Caco-2 (cell line): ENCODE measurements around the gene C1QTNF5. TPM values are rescaled to one million over a fixed set of nuclear protein-coding genes. Genes with fewer than 3 reads are reported as not detected.

Experiments used
- BruUV-seq: library from RNA; stranded (reverse); fragments of 400-500 nt; replicated peaks from 2 replicates; lab custom pipeline; 2021; lab: Mats Ljungman, UMichigan
- CTCF ChIA-PET: fragments of 300-600 bp; sonication (Branson Sonifier 250); formaldehyde crosslinking; loops from one replicate; lab custom pipeline; 2022; ENCODE audit warnings: antibody characterized with exemption; lab: Charles Lee
- POLR2A ChIA-PET: fragments of 300-600 bp; sonication (Branson Sonifier 250); formaldehyde crosslinking; loops from one replicate; lab custom pipeline; 2022; ENCODE audit warnings: antibody characterized with exemption; lab: Charles Lee
- DNase-seq, 2 experiments: peaks; one replicate each; pipeline versions ENCODE4 v3.0.0 to v3.0.0-alpha.2; 2020 to 2022
- H3K27me3 ChIP-seq: replicated peaks from 2 replicates; pipeline ENCODE4 v1.6.0; 2011; ENCODE audit warnings: low read length; ENCODE audit not compliant: control insufficient read depth, insufficient read depth
- H3K36me3 ChIP-seq: 2 replicates; pipeline ENCODE4 v1.5.1; 2011; ENCODE audit warnings: low read length; ENCODE audit not compliant: control insufficient read depth, insufficient read depth
- H3K4me1 ChIP-seq: fragments of 250-450 bp; sonication (Bioruptor Pico); 2 replicates; pipeline ENCODE4 v1.5.1; 2020; ENCODE audit warnings: mild to moderate bottlenecking
- H3K4me3 ChIP-seq: 2 replicates; pipeline ENCODE4 v1.5.1; 2011; ENCODE audit warnings: low read depth, mild to moderate bottlenecking, control low read depth, low read length
- H3K9me3 ChIP-seq: fragments of 250-450 bp; sonication (Bioruptor Pico); 2 replicates; pipeline ENCODE4 v1.5.1; 2020; ENCODE audit warnings: mild to moderate bottlenecking, moderate library complexity
- H3K27ac Mint-ChIP-seq: one replicate; pipeline ENCODE4 v1.8.0; 2022; ENCODE audit warnings: mixed read lengths; ENCODE audit not compliant: unreplicated experiment
- H3K27me3 Mint-ChIP-seq: one replicate; pipeline ENCODE4 v1.8.0; 2022; ENCODE audit warnings: mixed read lengths; ENCODE audit not compliant: insufficient read depth, unreplicated experiment
- H3K36me3 Mint-ChIP-seq: one replicate; pipeline ENCODE4 v1.8.0; 2022; ENCODE audit warnings: mild to moderate bottlenecking, mixed read lengths; ENCODE audit not compliant: insufficient read depth, unreplicated experiment
- H3K4me1 Mint-ChIP-seq: one replicate; pipeline ENCODE4 v1.8.0; 2022; ENCODE audit warnings: low read depth, mixed read lengths; ENCODE audit not compliant: unreplicated experiment
- H3K4me3 Mint-ChIP-seq: one replicate; pipeline ENCODE4 v1.8.0; 2022; ENCODE audit warnings: mild to moderate bottlenecking, moderate library complexity, mixed read lengths; ENCODE audit not compliant: unreplicated experiment
- H3K9me3 Mint-ChIP-seq: one replicate; pipeline ENCODE4 v1.8.0; 2022; ENCODE audit warnings: mixed read lengths; ENCODE audit not compliant: unreplicated experiment
- CTCF ChIP-seq, 2 experiments: fragments of 200-600 bp in 1 of 2; IDR thresholded peaks; 1 replicate in 1 of 2; 2 replicates in 1 of 2; pipeline versions ENCODE4 v1.5.1 to v1.8.0; 2011 to 2022; ENCODE audit warnings: antibody characterized with exemption in 1 of 2, control low read depth in 1 of 2, inconsistent platforms in 1 of 2, low read depth in 1 of 2, low read length in 1 of 2, mild to moderate bottlenecking in 1 of 2, moderate library complexity in 1 of 2; ENCODE audit not compliant: insufficient read depth in 1 of 2, severe bottlenecking in 1 of 2, unreplicated experiment in 1 of 2
- intact Hi-C: fragments of 100-400 bp; cut with micrococcal nuclease; formaldehyde crosslinking; loops from one replicate; pipeline ENCODE4 v1.10.0; 2022; ENCODE audit not compliant: unreplicated experiment
- total RNA-seq: library from RNA; stranded (reverse); gene quantifications from 2 replicates; pipeline ENCODE4 v1.2.3, GENCODE V29; 2022

The C1QTNF5 gene
- total RNA-seq, 1 experiment from 2014 or later = 1.2 TPM

DNA sequence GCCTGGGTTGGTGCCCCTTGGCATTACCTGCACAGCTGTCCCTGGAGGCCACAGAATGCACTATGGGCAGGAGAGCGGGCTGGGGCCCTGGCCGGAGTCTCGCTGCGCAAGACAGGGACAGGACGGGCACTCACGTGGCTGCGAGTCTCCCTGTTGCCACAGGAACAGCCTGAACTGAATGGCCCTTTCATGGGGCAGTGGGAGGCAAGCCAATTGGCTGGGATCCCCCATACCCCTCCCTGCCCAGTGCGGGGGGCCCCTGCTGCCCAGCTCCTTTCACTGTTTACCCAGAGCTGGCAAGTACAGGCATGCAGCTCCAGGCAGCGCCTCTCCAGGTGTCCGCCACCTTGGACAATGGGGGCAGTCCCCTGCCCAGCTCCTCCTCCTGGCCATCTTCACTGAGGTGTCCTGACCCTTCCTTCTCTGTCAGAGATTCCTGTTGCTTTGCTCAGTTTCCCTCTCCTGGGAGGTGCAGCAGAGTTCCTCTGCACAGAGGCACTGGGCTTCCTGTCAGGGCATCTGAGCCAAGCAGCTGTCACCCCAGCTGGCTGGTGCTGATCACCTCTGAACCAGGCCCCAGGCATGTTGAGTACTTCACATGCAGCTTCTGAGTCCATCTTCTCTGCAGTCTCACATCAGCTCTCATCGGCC, 35.6 kb upstream of the C1QTNF5 start:
- intact Hi-C loops = no loop called here
- peaks cover 17% of the 10 kb centered on the region for H3K4me1 ChIP-seq
- Mint-ChIP-seq H3K4me3 (no peak overlapping the region), H3K9me3 (no peaks in the 10 kb centered on the region), H3K4me1 (peaks cover 14% of the 10 kb centered on the region), H3K27ac (no peak overlapping the region), H3K27me3 (no peaks in the 10 kb centered on the region), H3K36me3 (no peaks in the 10 kb centered on the region)
- H3K27me3 ChIP-seq = no peaks in the 10 kb centered on the region
- no peaks in the 10 kb centered on the region for H3K36me3 ChIP-seq
- ChIA-PET CTCF (interaction anchor here (1.0 to 11.8 kb wide), 3 partner anchors 14 to 42 kb away, joined by 3 to 220 read pairs (median 37); partner anchors contain the start of genes C1QTNF5 and RNF26), POLR2A (no interaction called here)
- TF ChIP-seq CTCF (IDR thresholded peaks at IDR 0.05; ENCODE audit: insufficient read depth in 1 of 2, low read depth in 1 of 2, low read length in 1 of 2, severe bottlenecking in 1 of 2, unreplicated experiment in 1 of 2) = no peak
- no peaks in the 10 kb centered on the region for H3K9me3 ChIP-seq
- H3K4me3 ChIP-seq = no peak overlapping the region
- no TSS peak for BruUV-seq
- DNase-seq = no peak

DNA sequence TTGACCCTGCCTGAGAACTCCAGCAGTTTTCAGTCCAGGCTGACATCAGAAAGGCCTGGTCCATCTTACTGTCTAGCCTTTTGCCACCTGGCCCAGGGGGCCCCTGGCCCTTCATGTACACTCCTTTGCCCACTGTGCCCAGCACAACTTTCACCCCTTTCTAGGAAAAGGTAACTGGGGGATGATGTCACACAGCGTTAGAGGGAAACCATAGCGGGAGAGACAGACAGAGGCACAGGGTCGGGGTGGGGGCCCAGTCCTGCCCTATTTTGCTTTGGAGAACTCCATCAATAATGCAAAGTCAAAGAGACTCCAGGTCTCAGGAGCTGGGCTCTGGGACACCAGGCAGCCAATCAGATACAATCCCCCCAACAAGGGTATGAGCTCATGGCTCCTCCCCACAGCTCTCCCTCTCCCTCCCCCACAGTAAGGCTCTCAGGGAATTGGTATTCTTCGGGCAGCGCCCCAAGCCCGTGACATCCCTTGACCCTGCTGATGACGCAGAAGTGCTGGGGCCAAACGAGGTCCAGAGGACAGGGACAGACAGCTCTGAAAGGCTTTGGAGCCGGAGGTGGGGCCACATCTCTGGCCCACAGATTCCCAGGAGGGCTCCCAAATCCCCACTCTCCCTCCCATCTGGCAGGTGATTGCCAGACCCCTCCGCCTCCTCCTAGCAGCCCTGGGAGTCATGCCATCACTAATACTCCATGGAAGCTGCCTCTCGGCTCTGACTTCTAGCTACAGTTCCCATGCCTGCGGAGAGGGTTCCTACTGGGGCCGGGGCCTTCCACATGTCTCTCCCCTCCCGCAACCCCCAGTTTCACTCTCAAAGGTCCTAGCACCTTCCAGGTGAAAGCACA, 34.9 kb upstream of the C1QTNF5 start:
- no peak overlapping the region for H3K4me3 ChIP-seq
- POLR2A ChIA-PET = no interaction called here
- Mint-ChIP-seq H3K4me1 (peaks cover 16% of the 10 kb centered on the region), H3K4me3 (no peak overlapping the region), H3K27ac (no peak overlapping the region), H3K36me3 (no peaks in the 10 kb centered on the region), H3K27me3 (no peaks in the 10 kb centered on the region), H3K9me3 (no peaks in the 10 kb centered on the region)
- H3K36me3 ChIP-seq = no peaks in the 10 kb centered on the region
- TF ChIP-seq CTCF (IDR thresholded peaks at IDR 0.05; ENCODE audit: insufficient read depth in 1 of 2, low read depth in 1 of 2, low read length in 1 of 2, severe bottlenecking in 1 of 2, unreplicated experiment in 1 of 2) = no peak
- CTCF ChIA-PET = interaction anchor here (1.0 to 11.8 kb wide), 4 partner anchors 13 to 53 kb away, joined by 3 to 220 read pairs (median 34); partner anchors contain the start of genes C1QTNF5 and RNF26
- no peak for DNase-seq
- H3K4me1 ChIP-seq = peaks cover 20% of the 10 kb centered on the region
- no TSS peak for BruUV-seq
- H3K9me3 ChIP-seq = no peaks in the 10 kb centered on the region
- H3K27me3 ChIP-seq = no peaks in the 10 kb centered on the region
- intact Hi-C loops = loop anchor here (2.0 kb wide), 1 partner anchor 231 kb away; no protein-coding TSS in a partner anchor

DNA sequence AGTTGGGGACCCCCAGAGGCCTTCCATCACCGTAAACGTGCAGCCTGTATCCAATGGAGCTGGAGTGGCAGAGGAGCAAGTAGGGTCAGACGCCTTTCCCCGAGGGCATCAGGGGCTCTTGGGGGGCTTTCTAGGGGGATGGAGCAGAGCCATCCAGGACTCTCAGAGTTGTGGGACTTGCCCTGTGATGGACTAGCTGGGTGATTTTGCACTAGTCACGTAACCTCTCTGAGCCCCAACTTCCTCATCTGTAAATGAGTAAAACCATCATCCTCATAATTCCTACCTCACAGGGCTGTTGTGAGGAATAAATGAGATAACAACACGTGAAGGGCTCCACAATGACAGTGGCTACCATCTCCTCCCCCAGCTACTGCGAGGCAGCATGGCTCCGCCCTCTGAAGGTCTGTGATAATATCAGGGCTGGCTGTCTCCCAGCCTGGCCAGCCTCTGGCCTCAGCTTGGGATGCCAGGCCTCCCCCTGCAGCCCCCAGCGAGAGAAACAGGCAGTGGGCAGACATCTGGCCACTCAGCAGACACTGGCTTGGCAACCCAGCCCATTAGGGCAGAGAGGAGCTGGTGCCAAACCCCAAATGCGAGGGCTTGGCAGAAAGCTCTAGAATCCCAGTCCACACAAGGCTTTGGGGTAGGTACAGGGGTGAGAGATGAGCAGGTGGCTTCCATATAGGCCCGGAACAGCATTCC, 34.1 kb upstream of the C1QTNF5 start:
- ChIA-PET CTCF (interaction anchor here (1.0 to 11.8 kb wide), 13 partner anchors 11 to 273 kb away, joined by 3 to 220 read pairs (median 4); partner anchors contain the start of genes C1QTNF5 and CBL), POLR2A (interaction anchor here (0.6 kb wide), 1 partner anchor 273 kb away, joined by 4 read pairs; the partner anchor contains the start of gene DPAGT1)
- DNase-seq = no peak
- intact Hi-C loops = loop anchor here (1.0 to 2.0 kb wide), 6 partner anchors 21 to 230 kb away; no protein-coding TSS in a partner anchor
- no peaks in the 10 kb centered on the region for H3K36me3 ChIP-seq
- no peaks in the 10 kb centered on the region for H3K27me3 Mint-ChIP-seq
- BruUV-seq = no TSS peak
- H3K4me1 Mint-ChIP-seq = peaks cover 24% of the 10 kb centered on the region
- H3K4me3 Mint-ChIP-seq = no peak overlapping the region
- H3K9me3 ChIP-seq = no peaks in the 10 kb centered on the region
- no peaks in the 10 kb centered on the region for H3K36me3 Mint-ChIP-seq
- H3K4me1 ChIP-seq = peaks cover 28% of the 10 kb centered on the region
- H3K4me3 ChIP-seq = no peak overlapping the region
- H3K9me3 Mint-ChIP-seq = no peaks in the 10 kb centered on the region
- no peak overlapping the region for H3K27ac Mint-ChIP-seq
- no peaks in the 10 kb centered on the region for H3K27me3 ChIP-seq
- no peak for TF ChIP-seq CTCF (IDR thresholded peaks at IDR 0.05; ENCODE audit: insufficient read depth in 1 of 2, low read depth in 1 of 2, low read length in 1 of 2, severe bottlenecking in 1 of 2, unreplicated experiment in 1 of 2)
